HG02763 (cell line): ENCODE data around the gene STRA8.

Source experiments
- ATAC-seq: cut with Tn5 transposase; IDR thresholded peaks from one replicate; pipeline ENCODE4 v1.9.1; 2021; ENCODE audit warnings: mild to moderate bottlenecking, moderate library complexity; ENCODE audit not compliant: unreplicated experiment

STRA8 gene, protein sequence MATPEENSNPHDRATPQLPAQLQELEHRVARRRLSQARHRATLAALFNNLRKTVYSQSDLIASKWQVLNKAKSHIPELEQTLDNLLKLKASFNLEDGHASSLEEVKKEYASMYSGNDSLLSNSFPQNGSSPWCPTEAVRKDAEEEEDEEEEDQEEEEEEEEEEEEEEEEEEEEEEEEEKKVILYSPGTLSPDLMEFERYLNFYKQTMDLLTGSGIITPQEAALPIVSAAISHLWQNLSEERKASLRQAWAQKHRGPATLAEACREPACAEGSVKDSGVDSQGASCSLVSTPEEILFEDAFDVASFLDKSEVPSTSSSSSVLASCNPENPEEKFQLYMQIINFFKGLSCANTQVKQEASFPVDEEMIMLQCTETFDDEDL

DNA sequence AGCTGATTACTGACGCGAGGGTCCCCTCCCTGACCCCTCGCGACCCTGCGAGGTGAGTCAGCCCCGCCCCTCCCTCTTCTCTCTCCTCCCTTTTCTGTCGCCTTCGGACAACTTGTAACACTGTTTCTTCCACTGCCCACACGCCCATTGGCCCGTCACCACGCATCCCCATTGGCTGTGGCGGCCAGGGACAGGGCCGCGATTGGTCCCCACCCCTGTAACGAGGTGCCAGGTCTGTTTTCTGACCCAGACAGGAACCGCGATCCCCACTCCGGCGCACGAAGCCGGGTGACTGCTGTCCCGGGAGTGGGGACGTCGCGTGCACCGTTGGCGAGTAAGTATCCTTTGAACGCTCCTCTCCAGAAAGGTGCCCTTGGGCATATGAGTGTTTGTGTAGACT lies at the start of gene STRA8:
STRA8 (plus strand) TSS at position 269 of the 400 bp plus-strand sequence. CDS start 6,687 bp downstream, outside the sequence.
- no peak for ATAC-seq

DNA sequence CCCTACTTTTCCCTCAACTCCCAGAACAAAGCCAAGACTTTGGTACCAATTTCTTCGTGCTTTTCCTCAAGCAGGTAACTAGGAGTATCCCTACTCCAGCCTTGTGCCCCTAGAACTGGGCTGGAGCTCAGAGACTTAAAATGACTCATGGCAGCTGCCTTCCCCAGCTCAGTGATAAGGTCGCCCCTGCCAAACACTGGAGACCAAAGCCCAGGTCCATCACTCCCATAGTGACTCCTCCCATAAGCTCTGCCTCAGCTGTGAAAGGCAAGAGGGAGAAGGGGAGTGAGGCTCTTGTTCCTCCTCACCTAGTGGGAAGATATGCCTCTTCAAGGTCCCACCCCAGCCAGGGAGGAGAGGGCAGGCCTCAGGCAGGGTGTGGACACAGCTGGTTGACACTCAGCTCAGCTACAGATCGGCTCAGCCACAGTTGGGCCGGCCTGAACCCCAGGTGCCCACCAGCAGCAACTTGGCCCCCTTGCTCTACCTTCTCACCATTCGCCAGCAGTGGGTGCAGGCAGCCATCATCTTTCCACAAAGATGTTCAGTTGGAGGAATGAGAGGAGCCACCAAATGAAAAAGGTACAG lies 49.3 kb upstream of the STRA8 start:
- no peak for ATAC-seq

DNA sequence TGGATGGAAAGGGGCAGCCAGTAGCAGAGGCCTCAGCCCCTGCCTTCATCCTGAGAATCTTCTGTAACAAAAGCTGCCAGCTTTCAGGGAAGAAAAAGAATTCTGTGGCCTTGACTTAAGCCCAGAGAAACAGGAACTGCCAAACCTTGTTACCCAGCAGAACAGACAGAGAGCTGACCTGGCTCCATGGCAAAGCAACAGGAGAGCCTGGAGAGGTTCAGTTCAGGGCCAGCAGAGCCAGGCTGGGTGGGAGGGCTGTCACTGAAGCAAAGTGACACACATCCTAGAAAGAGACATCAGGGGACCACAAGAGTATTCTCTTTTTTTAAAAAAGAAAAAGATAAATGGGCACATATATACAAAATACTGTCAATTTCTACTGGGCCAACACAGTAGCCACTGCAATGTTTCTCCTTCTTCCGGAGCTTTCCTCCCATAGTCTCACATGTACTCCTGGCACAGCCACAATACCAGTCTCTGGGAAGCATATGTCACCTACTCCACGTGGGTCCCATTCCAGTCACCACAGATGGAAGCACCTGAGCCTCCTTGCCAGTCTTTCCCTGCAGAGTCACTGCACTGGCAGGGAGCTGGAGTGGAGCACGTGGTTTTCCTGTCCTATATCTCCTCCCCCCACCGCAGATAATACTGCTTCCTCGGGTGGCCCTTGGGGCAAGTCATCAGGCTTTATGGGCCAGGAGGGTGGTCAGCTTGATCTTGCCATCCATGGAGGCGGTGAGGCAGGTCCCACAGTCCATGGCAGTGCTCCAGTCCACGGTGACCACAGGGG lies 48.0 kb upstream of the STRA8 start:
- ATAC-seq: no peak

DNA sequence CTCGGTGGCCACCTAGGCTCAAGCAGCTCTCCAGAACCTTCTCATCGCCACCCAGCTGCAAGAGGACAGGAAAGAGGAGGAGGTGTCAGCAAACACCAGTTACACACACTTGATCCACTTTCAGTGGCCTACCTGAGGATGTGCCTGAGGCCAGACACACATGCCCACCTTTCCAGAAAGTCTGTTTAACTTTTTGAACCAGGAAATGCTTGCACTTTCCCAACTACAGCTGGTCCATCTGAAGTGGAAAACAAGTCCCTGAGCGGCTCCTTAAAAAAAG lies 47.4 kb upstream of the STRA8 start:
- no peak for ATAC-seq

DNA sequence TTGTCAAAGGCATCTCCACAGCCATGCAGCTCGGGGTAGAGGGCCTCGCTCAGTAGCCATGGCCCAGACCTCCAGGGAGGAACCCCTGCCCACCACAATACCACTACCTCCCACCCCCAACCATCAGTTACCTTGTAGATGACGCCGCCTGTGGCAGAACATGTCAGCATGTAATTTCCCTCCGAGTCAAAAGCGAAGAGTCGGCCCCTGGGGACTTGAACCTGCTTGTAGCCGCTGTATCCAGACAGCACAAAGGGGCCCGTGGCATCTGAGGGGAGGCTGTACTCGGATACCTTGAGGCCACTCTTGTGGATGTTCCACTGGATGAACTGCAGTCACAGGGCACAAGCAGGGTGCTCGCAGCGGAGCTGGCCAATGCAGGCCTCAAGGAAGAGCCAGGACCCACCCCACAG lies 46.8 kb upstream of the STRA8 start:
- ATAC-seq: peak; percentile 48

DNA sequence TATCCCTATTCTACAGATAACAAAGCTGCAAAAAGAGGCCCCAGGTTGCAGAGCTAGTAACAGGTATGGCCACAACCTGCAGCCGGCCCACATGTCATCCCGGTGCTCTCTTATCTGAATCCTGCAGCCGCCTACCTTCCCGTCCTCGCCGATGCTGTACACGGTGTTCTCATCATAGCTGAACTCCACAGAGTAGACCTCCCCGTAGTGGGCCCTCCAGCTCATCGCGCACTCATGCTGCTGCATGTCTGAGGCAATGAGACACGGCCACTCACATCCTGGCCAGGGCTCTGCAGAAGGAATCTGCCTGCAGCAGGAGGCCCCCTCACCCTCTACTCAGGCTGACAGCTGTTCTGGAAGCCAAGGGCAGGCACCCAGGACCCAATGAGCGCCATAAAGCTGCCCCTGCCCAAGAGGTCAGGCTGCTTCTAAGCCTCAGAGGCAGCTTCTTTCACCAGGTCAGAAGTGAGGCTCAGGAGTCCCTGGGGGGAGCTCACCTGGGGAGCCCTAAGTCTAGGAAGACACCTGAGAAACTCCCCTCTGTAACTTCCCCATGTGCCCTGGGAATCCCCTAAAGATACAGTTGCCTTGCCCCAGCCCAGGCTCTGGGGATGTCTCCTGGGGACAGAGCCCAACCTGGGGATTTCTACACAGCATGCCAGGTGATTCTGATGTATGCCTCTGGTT lies 45.2 kb upstream of the STRA8 start:
- peak; percentile 42 for ATAC-seq

DNA sequence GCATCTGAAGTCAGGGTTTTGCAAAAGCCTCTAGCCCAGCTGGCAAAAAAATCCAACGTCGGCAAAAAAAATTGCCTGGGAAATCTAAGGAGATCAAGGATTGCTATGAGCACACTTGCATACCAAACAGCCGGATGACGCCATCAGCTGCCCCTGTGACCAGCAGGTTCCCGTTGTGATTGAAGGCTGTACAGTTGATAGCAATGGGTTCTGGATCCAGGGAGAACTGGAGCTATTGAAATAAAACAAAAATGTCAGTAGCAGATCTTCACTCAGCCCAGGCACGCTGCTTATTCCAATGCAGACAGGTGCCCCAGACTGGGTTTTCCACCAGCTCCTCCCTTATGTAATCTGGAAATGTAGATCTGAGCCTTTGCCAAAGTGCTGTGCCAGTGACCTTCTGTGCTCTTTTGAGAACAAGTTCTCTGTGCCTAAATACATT lies 44.4 kb upstream of the STRA8 start:
- ATAC-seq: no peak

DNA sequence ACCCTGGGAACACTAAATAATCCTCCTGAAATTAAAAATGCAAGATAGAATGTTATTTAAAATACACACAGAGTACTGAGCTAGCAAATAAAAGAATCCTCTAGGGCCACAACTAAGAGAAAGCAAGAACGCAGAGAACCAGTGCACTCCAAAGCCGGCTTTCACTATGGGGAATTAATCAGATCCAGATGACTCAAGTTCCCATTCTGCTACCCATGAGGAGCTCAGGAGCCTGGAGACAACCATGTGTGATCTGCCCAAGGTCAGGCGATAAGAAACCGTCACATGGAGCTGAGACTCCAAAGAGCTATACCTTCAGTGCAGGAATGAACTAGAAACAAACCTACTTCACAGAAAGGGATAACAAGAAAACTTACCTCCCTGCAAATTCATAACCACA lies 43.7 kb upstream of the STRA8 start:
- no peak for ATAC-seq

DNA sequence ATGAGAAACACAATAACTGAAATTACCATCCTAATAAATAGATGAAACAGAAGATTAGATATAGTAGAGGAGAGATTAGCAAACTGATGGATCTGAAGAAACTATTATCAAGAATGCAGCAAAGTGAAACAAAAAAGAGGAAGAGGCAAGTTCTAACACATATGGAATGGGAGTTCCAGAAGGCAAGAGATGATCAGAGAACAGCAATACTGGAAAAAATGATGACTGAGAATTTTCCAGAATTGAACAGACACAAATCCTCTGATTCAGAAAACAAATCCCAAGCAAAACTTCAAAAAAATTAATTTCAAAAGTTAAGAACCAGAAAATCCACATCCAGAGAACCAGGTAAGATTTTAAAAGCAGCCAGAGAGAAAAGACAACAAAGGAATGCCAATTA lies 42.9 kb upstream of the STRA8 start:
- ATAC-seq: no peak

DNA sequence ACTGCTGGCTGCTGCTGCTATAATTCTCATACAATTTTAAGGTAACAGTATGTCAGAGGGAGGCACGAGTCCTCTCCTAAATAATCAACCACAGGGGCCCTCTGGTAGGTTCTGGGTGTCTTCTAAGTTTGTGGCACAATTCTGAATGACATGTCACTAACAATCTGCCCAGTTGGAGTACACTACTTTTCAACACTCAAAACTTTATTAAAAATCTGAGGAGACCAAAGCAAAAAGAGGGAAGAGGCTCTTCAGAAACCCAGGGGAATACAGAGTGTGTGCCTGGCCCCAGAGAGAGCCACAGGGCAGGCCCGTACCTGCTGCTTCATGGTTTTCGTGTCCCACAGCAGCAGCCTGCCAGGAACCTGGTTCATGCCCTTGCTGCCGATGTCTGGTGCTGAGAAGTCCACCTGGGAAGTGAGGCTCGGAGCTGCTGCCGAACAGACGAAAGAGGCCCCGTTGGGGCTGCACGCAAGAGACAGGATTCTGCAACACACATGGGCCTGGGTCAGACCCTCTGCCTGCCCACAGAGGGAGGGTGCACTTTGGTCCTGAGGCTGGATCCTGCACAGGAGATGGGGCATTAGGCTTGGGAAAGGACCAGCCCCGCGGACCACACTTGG lies 40.6 kb upstream of the STRA8 start:
- no peak for ATAC-seq

DNA sequence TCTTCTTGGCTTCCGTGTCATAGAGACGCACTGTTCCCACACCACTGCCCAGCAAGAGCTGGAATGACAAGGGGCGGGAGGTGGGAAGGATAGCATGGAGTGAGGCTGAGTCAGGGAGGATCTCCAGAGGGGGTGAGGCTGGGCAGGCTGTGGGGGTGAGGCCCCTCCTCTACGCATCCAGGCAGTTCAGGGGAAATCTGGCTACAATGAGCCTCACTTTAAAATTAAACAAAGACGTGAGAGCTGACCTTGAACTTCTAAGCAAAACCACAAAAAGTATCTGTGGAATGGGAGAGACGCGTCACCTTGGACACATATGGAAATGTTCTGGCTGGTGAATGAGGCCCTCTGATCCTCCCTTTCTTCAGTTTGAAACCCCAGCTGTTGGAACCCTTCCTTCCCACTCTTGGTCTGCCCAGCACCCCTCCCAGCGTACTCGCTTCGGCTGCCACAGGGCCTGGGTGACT lies 40.0 kb upstream of the STRA8 start:
- ATAC-seq: no peak

DNA sequence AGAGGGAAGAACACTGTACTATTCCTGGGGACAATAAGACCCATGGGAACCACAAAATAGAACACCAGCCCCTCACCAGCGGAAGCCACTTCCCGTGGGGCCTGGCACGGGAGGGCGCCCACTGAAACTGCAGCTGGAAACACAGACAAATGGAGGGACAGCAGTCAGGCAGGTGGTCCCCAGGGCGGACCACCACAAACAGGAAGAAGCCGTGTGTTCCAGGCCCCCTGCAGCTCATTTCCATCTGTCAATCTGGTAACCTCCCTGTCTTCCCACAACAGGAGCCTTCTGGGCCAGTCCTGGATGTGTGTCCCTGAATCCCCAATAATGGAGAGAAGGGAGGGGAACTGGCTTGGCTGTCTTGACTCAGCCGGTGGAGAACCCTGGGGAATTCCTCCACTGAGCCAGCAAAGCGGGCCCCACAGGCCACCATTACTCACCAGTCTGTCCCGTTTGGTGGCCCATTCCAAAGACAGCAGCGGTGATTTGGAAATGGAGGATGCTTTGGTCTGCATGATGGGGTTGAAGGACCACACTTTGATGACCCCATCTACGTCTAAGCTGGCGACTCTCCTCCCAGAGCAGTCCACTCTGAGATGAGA lies 39.0 kb upstream of the STRA8 start:
- no peak for ATAC-seq

DNA sequence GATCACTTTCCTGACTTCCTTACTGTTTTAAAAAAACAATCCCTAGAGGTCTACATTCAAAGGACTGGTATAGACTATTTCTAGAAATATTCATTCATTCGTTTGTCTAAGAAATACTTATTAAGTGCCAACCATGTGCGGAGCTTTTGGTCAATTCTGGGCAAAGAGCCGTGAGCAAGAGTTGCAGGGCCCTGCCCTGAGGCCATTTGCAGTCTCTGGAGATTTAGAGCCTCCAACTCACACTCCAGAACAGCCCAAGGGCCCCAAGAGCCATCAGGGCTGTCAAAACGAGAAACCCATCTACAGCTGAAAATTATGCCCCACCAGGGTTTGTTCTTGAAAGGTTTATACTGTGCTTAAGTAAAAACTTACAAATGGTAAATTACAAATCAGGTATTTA lies 38.5 kb upstream of the STRA8 start:
- ATAC-seq: no peak

DNA sequence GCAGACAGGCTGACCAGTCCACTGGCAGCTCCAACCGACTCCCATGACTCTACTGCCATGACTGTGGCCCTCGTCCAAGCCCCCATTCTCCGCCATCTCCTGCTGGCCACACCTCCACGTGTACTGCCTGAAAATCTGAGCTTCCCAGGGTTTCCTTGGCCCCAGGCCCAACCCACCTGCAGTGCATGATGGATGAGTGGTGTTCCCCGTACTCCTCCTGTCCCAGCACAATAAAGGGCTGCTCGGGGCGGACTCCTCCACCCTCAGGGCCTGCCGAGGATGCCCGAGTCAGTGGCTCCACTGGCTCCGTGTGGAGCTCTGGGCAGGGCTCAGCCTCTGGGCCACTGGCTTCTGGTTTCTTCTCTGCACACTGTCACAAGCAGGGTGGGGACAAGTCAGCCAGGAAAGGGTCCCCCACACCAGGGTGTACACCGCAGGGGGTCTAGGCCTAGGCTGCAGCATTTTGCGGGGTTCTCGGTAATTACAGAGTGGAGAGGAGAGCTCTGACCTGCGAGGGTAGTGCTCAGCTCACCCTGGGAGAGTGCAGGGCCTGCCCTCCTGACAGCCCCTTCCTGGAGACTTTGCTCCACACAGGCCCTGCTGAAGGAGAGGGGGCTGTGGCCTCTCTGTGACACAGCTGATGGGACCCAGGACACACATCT lies 37.5 kb upstream of the STRA8 start:
- no peak for ATAC-seq

DNA sequence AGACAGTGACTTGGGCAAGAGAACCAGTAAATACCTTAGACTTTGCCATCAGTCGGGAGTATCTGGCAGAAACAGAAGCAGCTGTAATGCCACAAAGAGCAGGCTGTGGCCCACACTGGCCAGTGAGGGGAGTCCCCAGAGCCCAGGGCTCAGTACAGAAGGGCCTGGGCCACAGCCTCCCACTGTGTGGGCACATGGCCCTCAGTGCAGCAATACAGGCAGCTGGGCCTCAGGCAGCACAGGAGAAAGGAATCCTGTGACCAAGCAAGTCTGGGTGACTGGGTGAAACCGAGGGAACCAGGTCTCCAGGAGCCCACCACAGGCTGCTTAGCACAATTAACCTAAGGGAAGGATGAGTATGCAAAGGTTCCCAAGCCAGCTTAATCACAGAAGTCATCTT lies 36.3 kb upstream of the STRA8 start:
- ATAC-seq: no peak

DNA sequence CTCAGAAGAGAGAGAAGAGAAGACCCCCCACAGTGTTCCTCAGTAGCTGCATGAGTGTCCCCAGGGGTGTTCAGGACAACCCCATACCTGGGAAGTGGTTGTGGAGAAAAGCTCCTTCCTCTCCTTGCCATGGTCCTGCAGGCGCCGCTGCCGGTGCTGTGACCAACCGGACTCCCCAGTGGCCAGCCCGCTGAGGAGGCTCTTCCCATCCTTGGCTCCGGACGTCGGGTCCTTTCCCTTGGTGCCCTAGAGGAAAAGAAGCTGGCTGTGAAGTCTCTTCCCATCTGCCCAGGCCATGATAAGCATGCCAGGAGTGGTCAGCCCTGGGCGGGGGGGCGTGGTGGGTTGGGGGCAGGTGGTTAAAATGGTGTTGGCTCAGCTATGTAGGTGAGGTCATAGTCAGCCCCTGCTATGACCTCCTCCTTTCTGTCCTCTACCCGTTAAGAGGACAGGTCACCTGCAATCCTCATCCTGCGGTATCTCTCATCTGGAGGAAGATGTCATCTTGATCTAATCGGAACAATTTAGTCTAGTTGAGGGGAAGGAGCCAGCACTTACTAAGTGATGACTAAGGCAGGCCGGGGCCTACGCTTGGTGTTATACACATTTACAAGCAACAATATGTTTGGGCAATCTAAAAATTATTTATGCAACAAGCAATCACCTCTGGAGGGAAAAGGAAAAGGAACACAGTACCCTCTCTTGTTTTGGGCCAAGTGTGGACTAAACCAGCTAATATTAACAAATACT lies 35.6 kb upstream of the STRA8 start:
- no peak for ATAC-seq

DNA sequence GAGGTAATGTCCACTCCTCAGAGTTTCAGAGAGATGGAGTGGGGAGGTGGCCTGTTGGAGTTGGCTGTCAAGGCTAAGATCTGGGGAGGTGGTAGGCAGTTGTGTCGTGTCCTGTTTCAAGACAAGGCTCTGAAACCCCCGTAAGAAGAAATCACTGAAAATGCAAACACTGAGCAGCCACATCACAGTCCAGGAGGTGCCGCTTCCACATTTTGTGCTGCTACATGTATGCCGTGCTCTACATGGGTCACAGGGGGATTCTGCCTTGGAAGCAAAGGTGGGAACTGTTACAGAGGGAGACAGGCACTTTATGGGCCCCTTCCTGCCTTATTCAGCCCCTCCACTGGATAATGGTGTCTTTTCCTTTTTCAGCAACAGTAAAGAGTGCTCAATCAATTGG lies 34.2 kb upstream of the STRA8 start:
- ATAC-seq: no peak

DNA sequence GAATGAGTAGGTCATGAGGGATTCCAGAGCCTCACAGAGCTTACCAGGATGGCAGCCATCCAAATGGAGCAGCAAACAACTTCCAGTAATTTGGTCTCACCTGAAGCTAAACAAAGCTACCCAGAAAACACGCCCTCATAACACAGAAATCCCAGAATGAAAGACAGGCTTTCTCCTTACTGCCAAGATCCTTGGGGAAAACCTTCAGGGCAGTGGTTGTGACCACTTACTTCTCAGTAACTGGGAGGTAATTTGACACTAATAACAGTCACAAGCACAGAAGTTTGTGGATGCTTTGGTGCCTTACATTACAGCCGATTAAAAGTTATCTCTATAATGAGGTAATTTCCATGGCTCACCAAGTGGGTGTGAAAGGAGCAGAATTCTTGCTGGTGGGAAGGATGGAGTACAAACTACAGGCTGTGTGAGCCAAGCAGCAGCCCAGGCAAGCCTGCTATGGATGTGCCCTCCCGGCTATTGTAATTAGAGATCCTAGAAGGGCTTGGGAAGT lies 32.8 kb upstream of the STRA8 start:
- no peak for ATAC-seq

DNA sequence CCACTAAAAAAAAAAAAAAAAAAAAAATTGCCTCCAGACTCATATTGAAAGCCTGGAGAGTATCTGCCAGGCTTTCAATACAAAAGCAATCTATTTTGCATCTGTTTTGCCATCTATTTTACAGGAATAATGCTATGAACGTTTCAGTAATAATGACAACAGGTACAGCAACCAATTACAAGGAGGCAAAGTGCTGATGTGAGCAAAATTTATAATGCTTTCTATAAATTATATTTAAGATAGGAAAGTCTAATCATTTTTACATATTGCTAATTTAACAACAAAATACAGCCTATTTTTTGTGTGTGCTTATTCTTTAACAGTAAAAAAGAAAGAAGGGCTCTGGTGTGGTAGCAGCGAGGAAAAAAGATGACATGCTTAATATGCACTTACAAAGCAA lies 32.3 kb upstream of the STRA8 start:
- ATAC-seq: no peak
